Sciatic nerve (tissue), 2 donors: ENCODE data around the gene SEC16B. TPM values are rescaled to one million over a fixed set of nuclear protein-coding genes. Genes with fewer than 3 reads are reported as not detected.

ENCODE experiments used
- ATAC-seq: fragments of 200-7000 bp; cut with Tn5 transposase; one replicate; pipeline ENCODE4 v1.9.1; 2020; ENCODE audit warnings: mild to moderate bottlenecking, moderate library complexity
- DNase-seq: peaks from one replicate; pipeline ENCODE4 v3.0.0-alpha.2; 2020; ENCODE audit warnings: low spot score
- intact Hi-C: fragments of 100-400 bp; cut with DNase I; formaldehyde crosslinking; loops from one replicate; pipeline ENCODE4 v1.14.2; 2022
- total RNA-seq: library from RNA; stranded (reverse); fragmentation: NEBNext Ultra II Directional; extraction: Animal tissue kit (Norgen Biotek cat#: 25700); gene quantifications from one replicate; pipeline ENCODE4 v1.2.1, GENCODE V29; 2021
- donor health status: DM: no; HTN: no; CAD: no.
- donor health status: DM: no; HTN: no; CAD: no.

SEC16B gene
- total RNA-seq, 1 donor from 2014 or later = 4.8 TPM

GRCh38 chr1:177947623-177948022, 22.2 kb downstream of the SEC16B start:
- DNase-seq (no peak), ATAC-seq (no peak)
- intact Hi-C loops = loop anchor here (10.0 kb wide), 1 partner anchor 1053 kb away; no protein-coding TSS in a partner anchor

- peak; percentile 73 for DNase-seq
- peak; percentile 75 for ATAC-seq
- intact Hi-C loops = loop anchor here (10.0 kb wide), 1 partner anchor 1051 kb away; no protein-coding TSS in a partner anchor
Observed at GRCh38 chr1:177945943-177946650, 23.8 kb downstream of the SEC16B start.

DNA sequence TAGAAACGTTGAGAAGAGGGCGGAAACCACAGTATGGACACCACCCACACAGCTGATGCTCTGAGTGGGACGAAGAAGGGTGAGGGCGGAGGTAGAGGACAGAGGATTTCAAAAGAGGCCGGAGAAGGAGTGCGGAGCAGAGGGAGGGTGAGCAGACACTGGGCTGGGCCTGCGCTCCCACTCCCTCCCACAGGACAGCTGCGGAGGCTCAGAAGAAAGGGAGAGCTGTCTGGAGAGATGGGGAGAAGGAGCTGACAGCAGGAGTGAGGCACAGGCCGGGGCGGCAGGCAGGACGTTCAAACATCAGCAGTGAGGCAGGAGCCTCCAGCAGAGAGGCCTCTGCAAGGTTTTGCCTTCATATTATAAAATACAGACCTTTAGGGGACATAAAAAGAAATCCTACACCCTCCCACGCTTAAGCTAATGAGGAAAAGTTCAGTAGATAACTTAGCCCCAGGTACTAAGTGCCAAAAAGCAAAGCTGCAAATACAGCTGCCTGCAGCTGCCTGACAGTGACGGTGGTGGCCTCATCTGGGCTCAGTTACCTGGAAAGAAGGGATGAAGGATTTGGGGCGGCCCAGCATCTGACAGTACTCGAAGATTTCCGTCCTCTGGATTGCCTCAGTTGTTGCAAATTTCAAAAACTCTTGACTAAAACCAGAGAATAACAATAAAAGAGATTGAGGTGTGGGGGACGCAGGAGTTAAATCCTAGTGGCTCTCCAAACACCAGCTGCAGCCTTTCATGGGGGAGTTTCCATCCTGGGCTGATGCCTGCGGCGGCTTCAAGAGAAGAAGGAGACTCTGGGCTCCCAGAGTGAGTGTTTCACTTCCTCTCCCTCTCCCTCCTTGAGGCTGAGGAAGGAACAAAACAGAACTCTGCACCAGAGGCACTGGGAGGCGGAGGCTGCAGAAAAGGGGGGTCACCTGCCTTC, 25.6 kb downstream of the SEC16B start:
- DNase-seq (no peak), ATAC-seq (no peak)
- intact Hi-C loops = loop anchor here (10.0 kb wide), 1 partner anchor 1049 kb away; no protein-coding TSS in a partner anchor

DNA sequence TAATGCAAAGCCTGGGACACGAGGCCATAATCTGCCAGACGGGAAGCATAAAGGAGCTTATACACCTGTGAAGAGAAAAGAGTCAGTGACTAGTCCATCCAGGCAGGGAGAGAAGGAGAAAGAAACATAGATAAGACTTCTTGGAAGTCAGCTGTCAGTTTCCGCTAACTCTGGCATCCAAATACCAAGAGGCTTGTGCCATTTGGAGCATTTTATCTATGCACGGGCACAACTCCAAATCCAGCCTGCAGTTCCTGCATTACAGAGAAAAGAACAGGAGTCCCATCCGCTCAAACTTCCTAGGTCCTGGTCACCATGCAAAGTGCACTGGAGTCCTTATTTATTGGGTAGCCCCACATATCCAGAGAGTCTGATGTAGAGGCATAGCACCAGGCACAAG, 27.9 kb downstream of the SEC16B start:
- intact Hi-C loops = loop anchor here (10.0 kb wide), 1 partner anchor 1047 kb away; no protein-coding TSS in a partner anchor
- DNase-seq (no peak), ATAC-seq (no peak)

- no peak for DNase-seq
- ATAC-seq = no peak
- intact Hi-C loops = loop anchor here (10.0 kb wide), 1 partner anchor 1046 kb away; no protein-coding TSS in a partner anchor
Observed at GRCh38 chr1:177940682-177941081, 29.2 kb downstream of the SEC16B start.

- ATAC-seq (no peak), DNase-seq (no peak)
- intact Hi-C loops = no loop called here
Observed at GRCh38 chr1:177937931-177938330, 31.9 kb downstream of the SEC16B start.

DNA sequence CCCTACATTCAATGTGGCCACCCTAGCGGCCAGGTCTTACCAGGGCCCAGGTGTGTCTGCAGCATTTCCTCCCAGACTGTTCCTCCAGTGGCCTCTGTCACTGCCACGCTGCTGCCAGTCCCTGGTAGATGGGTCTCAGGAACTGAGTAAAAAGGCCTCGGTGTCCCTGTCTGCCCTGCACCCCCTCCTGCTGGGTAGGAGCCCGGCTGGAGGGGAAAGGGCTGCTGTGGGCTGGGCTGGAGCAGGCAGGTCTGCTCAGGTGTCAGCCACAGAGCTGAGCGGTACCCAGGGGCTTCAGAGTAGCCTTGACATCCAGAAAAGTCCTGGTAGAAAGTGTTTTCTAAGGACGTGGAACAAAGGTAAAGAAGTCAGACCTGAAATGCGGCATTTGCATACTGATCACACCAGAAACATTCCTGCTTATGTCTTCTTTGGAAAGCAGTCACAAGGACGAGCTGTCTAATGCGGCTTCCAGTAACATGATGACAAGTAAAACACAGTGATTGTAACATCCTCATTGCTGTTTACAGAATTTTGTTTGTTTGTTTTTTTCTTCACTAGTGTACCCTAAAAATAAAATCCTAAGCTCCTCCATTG, 32.6 kb downstream of the SEC16B start:
- intact Hi-C loops = no loop called here
- ATAC-seq = no peak
- DNase-seq = no peak

DNA sequence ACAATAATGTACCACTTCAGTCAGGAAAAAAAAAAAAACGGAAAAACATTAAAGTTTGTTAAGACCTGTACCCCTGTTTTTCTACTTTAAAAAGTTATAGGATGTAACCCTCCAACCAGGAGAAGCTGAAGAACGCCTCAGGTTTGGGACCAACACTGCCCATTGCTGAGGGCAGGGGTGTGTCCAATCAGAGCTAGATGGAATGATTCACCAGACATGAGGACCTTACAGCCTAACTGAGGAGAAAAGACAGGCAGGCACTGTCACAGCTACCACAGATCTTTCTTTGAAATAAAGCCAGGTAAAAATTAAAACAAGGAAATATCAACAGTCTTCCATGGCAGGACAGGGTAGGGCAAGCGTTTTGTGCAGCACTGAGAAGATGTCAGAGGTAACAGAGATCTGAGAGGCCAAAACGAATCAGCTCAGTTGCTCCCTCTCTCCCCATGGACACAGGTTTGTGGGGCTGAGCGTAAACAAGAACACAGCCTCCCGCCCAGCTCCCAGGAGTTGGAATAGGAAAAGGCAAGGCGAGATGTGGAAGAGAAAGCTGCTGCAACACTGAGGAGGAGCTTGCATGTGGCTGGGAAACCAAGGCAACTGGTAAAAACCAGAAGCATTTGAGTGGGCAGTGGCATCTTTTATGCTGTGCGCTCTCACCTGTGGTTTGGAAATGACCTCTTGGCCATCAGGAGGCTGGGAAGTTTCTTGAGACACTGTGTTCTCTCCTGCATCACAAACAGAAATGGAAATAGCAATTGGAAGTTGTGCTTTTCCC, 34.0 kb downstream of the SEC16B start:
- intact Hi-C loops = no loop called here
- no peak for DNase-seq
- ATAC-seq = no peak

- DNase-seq = no peak
- no peak for ATAC-seq
- intact Hi-C loops = no loop called here
Observed at GRCh38 chr1:177934927-177935326, 34.9 kb downstream of the SEC16B start.

GRCh38 chr1:177934461-177934860, 35.4 kb downstream of the SEC16B start:
- no peak for DNase-seq
- intact Hi-C loops = no loop called here
- no peak for ATAC-seq

DNA sequence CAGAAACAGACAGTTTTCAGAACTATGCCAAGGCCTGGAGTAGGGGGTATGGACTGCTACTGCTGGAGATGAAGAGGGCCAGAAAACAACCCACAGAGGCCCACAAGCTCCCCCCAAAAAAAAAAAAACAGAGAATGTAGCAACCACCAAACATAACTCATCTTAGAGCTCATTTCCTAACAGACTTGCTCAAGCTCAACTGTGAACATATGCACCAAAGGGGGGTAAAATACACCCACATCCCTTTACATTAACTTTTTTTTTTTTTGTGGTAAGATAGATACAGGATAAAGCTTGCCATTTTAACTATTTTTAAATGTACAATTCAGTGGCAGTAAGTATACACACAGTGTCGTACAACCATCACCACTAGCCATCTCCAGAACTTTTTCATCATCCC, 36.0 kb downstream of the SEC16B start:
- DNase-seq (no peak), ATAC-seq (no peak)
- intact Hi-C loops = no loop called here

DNA sequence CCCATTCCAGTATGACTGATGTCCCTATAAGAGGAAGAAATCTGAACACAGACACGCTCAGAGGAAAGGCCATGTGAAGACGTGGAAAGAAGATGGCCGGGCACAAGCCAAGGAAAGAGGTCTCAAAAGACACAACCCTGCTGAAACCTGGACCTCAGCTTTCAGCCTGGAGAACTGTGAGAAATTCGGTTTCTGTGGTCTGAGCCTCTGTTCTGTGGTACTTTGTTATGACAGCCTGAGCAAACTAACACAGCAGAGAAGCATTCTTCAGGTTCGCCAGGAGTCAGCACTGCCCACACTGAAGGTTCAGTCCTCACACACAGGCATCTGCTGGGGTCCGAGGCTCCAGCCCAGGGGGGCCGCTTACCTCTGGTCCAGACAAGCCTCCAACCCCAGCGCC, 37.7 kb downstream of the SEC16B start:
- no peak for ATAC-seq
- intact Hi-C loops = no loop called here
- DNase-seq = no peak

- intact Hi-C loops = no loop called here
- ATAC-seq (no peak), DNase-seq (no peak)
Observed at GRCh38 chr1:177928952-177929351, 40.9 kb downstream of the SEC16B start.

DNA sequence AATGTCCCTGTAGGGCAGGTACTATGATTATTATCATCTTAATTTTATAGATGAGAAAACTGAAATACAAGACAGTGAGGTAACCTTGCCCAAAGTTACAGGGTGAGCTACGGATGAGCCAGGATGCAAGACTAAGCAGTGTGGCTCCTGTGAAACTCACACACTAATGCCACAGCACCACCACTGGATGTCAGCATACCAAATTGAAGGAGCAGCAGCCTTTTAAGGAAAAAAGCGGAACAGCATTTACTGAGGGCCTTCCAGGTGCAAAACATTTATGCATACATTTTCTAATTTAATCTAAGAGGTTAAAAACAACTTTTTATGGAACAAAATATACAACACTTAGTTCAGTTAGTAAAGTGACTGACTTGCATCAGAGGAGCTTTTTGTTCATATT, 41.7 kb downstream of the SEC16B start:
- DNase-seq = no peak
- ATAC-seq = no peak
- intact Hi-C loops = no loop called here

- intact Hi-C loops = no loop called here
- ATAC-seq = no peak
- DNase-seq = no peak
Observed at GRCh38 chr1:177927021-177927596, 42.7 kb downstream of the SEC16B start.

GRCh38 chr1:177926201-177926600, 43.7 kb downstream of the SEC16B start:
- ATAC-seq = no peak
- intact Hi-C loops = no loop called here

GRCh38 chr1:177925006-177925405, 44.9 kb downstream of the SEC16B start:
- intact Hi-C loops = no loop called here
- ATAC-seq (no peak), DNase-seq (no peak)

More at GRCh38 chr1:177926201-177926600, 43.7 kb downstream of the SEC16B start:
- no peak for DNase-seq

- intact Hi-C loops = no loop called here
- no peak for ATAC-seq
- DNase-seq = no peak
Observed at GRCh38 chr1:177923441-177923840, 46.4 kb downstream of the SEC16B start.
